H7 (cell line): ENCODE results near the gene TPSG1. TPM values are rescaled to one million over a fixed set of nuclear protein-coding genes. Genes with fewer than 3 reads are reported as not detected.
"Not testable (repeated sequence)": the region's sequence is repeated elsewhere in the genome, so short reads cannot be mapped to it uniquely, and the experiment has no call there.

ENCODE experiments used
- DNase-seq: peaks from one replicate; pipeline ENCODE4 v3.0.0; 2012
- H3K27me3 ChIP-seq: 2 replicates; pipeline ENCODE4 v1.6.0; 2011; ENCODE audit warnings: mild to moderate bottlenecking, low read length; ENCODE audit not compliant: control insufficient read depth, insufficient read depth
- H3K36me3 ChIP-seq: replicated peaks from 2 replicates; pipeline ENCODE4 v1.5.1; 2011; ENCODE audit warnings: low read length; ENCODE audit not compliant: control insufficient read depth, insufficient read depth
- H3K4me3 ChIP-seq: 2 replicates; pipeline ENCODE4 v1.5.1; 2011; ENCODE audit warnings: low read depth, mild to moderate bottlenecking, control low read depth, low read length, moderate library complexity; ENCODE audit not compliant: insufficient read depth
- total RNA-seq: library from RNA; depleted of rRNA; stranded (reverse); fragments of >200 nt; shearing (Covaris generic); gene quantifications from 2 replicates; pipeline ENCODE4 v1.2.3, GENCODE V29; 2014

The TPSG1 gene
- total RNA-seq, 1 experiment from 2014 or later, result not detected

DNA sequence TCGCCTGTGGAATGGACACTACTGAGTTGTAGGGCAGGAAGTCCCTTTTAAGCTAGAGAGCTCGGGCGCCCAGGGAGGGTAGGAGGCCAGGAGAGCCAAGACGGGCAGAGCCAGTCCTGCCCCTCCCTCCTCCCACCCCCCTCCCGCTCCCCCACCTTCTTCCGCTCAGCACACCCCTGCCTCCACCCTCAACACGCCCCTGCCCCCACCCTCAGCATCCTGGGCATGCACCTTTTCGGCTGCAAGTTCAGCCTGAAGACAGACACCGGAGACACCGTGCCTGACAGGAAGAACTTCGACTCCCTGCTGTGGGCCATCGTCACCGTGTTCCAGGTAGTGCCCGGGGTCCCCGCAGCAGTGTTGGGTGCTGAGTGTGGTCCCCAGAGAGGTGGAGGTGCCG, 18.3 kb downstream of the TPSG1 start:
- DNase-seq, result peak; percentile 67
- no peaks in the 10 kb centered on the region; the same call in none of the 2 replicates for H3K36me3 ChIP-seq
- no peak overlapping the region for H3K4me3 ChIP-seq
- no peaks in the 10 kb centered on the region for H3K27me3 ChIP-seq

- no peak for DNase-seq
- H3K27me3 ChIP-seq, result no peaks in the 10 kb centered on the region
- H3K4me3 ChIP-seq, result no peak overlapping the region
- no peaks in the 10 kb centered on the region; the same call in none of the 2 replicates for H3K36me3 ChIP-seq
These were observed 18.7 kb downstream of the TPSG1 start for GRCh38 chr16:1206326-1206725.

DNA sequence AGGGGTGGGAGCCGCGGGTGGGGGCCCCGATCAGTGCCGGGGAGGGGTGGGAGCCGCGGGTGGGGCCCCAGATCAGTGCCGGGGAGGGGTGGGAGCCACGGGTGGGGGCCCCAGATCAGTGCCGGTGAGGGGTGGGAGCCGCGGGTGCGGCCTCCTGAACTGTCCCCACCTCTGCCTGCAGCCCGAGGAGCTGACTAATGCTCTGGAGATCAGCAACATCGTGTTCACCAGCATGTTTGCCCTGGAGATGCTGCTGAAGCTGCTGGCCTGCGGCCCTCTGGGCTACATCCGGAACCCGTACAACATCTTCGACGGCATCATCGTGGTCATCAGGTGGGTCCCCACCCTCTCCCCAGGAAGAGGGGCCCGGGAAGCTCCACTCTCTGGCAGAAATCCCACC, 20.1 kb downstream of the TPSG1 start:
- peak; percentile 66 for DNase-seq
- Histone ChIP-seq H3K4me3 (no peak overlapping the region), H3K27me3 (no peaks in the 10 kb centered on the region), H3K36me3 (no peaks in the 10 kb centered on the region)

DNA sequence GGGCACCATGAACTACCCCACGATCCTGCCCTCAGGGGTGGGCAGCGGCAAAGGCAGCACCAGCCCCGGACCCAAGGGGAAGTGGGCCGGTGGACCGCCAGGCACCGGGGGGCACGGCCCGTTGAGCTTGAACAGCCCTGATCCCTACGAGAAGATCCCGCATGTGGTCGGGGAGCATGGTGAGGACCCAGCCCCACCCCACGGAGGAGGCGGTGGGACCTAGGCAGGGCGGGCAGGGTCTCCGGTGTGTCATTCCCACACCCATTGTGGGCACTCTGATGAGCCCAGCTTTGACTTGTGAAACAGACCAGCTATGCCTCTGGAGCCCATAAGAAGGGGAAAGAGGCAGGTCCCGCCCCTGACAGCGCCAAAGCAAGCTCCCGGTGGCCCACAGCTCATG, 22.8 kb downstream of the TPSG1 start:
- no peaks in the 10 kb centered on the region for H3K36me3 ChIP-seq
- peak; percentile 62 for DNase-seq
- no peak overlapping the region for H3K4me3 ChIP-seq
- no peaks in the 10 kb centered on the region for H3K27me3 ChIP-seq

GRCh38 chr16:1201444-1201843, 23.6 kb downstream of the TPSG1 start:
- H3K36me3 ChIP-seq, result no peaks in the 10 kb centered on the region
- no peak overlapping the region for H3K4me3 ChIP-seq
- H3K27me3 ChIP-seq, result no peaks in the 10 kb centered on the region
- no peak for DNase-seq

- H3K4me3 ChIP-seq, result no peak overlapping the region
- peak; percentile 65 for DNase-seq
- no peaks in the 10 kb centered on the region for H3K36me3 ChIP-seq
- H3K27me3 ChIP-seq, result no peaks in the 10 kb centered on the region
These were observed 24.9 kb downstream of the TPSG1 start for GRCh38 chr16:1200014-1200627.

DNA sequence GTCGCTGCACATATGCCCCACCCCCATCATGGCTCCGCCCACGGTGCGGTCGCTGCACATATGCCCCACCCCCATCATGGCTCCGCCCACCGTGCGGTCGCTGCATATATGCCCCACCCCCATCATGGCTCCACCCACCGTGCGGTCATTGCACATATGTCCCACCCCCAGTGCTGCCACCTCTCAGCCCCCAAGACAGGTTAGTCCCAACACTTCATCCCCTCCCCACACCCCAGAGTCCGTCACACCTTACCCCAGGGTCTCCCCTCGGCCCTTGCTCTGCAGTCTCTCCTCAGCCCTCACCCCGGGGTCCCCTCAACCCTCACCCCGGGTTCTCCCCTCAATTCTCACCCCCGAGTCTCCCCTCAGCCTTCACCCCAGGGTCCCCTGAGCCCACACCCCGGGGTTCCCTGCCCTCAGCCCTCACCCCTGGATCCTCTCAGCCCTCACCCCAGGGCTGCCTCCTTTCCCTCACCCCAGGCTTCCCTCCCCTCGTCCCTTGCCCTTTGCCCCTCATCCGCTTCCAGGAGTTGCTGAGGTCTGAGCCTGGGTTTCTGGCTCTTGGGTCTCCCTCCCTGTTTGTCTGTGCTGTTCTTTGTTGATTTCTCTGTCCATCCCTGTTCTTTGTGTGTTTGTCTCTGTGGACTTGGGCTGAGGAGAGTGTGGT, 25.6 kb downstream of the TPSG1 start:
- DNase-seq, result no peak
- Histone ChIP-seq H3K4me3 (no peak overlapping the region), H3K36me3 (no peaks in the 10 kb centered on the region), H3K27me3 (no peaks in the 10 kb centered on the region)

- not testable (repeated sequence) for H3K27me3 ChIP-seq, H3K36me3 ChIP-seq, DNase-seq, H3K4me3 ChIP-seq
These were observed 26.3 kb downstream of the TPSG1 start for GRCh38 chr16:1198671-1199346.

- DNase-seq, result no peak
- Histone ChIP-seq H3K27me3 (no peaks in the 10 kb centered on the region), H3K36me3 (no peaks in the 10 kb centered on the region), H3K4me3 (no peak overlapping the region)
These were observed 26.9 kb downstream of the TPSG1 start for GRCh38 chr16:1198194-1198593.

DNA sequence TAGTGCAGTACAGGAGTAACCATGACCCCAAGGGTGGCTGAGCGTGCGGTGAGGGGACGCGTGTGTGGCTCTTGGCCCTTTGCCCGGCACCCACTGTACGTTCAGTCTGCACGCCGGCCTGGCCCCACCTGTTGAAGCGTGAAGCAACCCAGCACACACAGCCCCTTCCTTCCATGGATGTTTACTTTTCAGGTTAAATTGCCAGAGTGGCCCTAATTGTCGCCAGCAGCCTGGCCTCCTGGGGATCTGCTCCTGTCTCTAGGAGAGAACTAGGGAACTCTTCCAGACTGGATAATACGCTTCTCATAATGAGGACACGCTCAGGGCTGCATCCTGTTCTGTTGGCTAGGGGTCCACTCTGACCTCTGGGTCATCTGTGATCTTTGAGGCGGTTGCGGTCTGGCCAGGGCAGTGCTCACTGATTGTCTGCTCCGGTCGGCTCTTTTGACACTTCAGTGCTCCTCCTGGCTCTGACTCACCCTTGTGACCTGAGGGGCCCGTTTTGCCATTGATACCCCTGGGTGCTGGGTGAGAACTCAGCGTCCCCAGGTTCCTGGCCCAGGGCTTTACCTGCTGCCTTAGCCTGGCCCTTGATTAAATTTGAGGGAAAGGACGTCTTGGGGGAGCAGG, 27.7 kb downstream of the TPSG1 start:
- Histone ChIP-seq H3K36me3 (no peaks in the 10 kb centered on the region), H3K27me3 (no peaks in the 10 kb centered on the region), H3K4me3 (no peak overlapping the region)
- no peak for DNase-seq

DNA sequence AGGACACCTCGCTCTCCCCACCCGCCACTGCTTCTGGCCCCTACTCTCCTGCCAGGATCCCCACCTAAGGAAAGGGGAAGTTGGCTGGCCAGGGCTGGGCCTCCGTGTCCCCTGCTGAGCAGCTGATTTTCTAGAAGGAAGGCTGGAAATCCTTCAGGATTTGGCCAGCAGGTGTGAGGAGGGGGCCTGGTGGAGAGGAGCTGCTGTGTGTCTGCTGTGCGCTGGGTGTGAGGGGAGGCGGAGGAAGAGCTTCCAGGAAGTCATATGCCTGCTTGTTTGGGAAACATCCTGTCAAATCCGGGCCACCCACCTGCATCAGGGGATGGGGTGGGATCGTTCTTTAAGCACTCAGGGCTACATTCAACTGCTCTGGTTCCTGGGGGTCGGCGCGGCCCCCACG, 28.6 kb downstream of the TPSG1 start:
- DNase-seq, result peak; percentile 67
- H3K36me3 ChIP-seq, result no peaks in the 10 kb centered on the region
- no peaks in the 10 kb centered on the region for H3K27me3 ChIP-seq
- no peak overlapping the region for H3K4me3 ChIP-seq

DNA sequence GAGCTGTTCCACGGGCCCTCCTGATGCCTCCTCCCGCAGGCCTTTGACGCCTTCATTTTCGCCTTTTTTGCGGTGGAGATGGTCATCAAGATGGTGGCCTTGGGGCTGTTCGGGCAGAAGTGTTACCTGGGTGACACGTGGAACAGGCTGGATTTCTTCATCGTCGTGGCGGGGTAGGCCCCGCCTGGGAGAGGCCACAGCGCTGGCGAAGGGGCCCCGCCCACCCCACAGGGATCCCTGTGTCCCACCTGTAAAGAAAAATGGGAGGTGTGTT, 29.7 kb downstream of the TPSG1 start:
- H3K27me3 ChIP-seq, result no peaks in the 10 kb centered on the region
- no peak overlapping the region for H3K4me3 ChIP-seq
- DNase-seq, result peak; percentile 65
- no peaks in the 10 kb centered on the region for H3K36me3 ChIP-seq

- DNase-seq, result no peak
- no peak overlapping the region for H3K4me3 ChIP-seq
These were observed 30.2 kb downstream of the TPSG1 start for GRCh38 chr16:1194665-1195392.

GRCh38 chr16:1193825-1194581, 31.1 kb downstream of the TPSG1 start:
- Histone ChIP-seq H3K4me3 (no peak overlapping the region), H3K36me3 (no peaks in the 10 kb centered on the region), H3K27me3 (no peaks in the 10 kb centered on the region)
- peak; percentile 69 for DNase-seq

More at GRCh38 chr16:1194665-1195392, 30.2 kb downstream of the TPSG1 start:
- H3K27me3 ChIP-seq, result no peaks in the 10 kb centered on the region
- H3K36me3 ChIP-seq, result no peaks in the 10 kb centered on the region
